GM19025 (cell line): ENCODE measurements around the gene CREB1.

Source experiments
- ATAC-seq: cut with Tn5 transposase; IDR thresholded peaks from one replicate; pipeline ENCODE4 v1.9.1; 2021; ENCODE audit warnings: mild to moderate bottlenecking, low read depth, moderate library complexity; ENCODE audit not compliant: unreplicated experiment

Gene CREB1

DNA sequence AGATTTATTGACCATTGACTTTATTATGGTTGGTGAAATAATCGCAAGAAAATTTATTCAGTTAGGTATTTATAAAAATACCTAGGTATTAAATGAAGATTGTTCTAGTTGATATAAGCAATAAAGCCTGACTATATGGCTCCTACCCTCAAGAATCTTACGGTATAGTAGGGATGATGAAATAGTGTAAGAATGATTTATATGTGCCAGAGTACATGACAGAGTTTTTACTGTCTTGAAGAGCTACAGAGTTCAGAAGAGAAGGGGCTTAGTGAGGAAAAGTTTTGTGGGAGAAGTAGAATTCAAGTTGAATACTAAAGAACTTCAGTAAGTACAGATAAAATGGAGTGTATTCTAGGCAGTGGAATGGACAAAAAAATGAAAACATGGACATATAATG lies 9.7 kb downstream of the CREB1 start:
- ATAC-seq: no peak

DNA sequence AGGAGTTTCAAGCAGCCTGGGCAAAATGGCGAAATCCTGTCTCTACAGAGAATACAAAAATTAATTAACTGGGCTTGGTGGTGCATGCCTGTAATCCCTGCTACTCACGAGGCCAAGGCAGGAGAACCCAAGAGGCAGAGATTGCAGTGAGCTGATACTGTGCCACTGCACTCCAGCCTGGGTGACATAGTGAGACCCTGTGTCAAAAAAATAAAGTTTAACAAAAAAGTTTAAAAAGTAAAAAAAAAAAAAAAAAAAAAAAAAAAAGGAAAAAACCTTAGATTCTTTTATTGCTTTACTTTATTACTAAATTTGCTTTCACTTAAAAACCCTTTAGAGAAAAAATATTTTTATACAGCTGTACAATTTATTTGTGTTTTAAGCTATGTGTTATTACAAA lies 10.7 kb downstream of the CREB1 start:
- ATAC-seq: no peak

DNA sequence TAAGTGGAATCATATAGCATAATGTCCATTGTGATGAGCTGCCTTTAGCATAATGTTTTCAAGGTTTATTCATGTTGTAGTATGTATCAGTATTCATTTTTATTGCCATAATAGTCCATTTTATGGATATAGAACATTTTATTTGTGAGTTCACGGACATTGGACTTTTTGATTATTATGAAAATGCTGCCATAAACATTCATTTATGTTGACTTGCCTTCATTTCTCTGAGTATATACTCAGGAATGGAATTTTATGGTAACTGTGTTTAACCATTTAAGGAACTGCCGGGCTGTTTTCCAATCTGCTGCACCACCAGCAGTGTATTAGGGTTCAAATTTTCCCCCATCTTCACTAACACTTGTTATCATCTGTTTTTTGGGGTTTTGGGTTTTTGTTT lies 12.2 kb downstream of the CREB1 start:
- no peak for ATAC-seq

DNA sequence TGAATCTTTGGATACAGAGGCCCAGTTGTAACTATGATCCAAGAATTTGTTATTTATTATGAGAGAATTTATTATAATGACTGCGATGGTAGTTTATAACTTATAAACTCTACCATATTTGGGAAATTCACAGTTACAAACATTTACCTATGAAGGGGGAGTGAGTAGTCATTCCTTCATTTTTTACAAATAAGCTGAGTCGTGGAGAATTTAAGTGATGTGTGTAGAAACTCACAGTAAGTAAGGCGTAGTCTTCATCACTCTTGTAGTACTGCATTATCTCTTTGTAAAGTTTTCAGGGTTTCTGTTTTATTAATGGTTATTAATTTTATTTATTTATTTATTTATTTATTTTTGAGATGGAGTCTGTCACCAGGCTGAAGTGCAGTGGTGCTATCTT lies 13.5 kb downstream of the CREB1 start:
- ATAC-seq: no peak

DNA sequence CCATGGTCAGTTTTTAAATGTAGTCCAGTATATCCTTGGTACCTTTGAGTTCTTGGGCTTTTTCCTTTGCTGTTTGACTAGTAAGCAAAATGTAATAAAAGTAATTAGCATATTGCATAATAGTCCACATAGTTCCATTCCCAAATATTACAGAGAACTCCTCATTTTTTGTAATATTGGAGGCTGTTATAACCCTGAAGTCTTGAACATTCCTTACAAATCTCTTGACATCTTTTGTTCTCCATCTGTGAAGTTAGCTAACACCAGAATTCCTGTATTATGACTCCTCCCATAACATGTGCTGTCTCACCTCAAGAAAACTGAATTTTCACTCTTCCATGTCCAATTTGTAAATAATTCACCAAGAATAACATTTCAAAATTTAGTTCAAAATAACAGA lies 17.1 kb downstream of the CREB1 start:
- no peak for ATAC-seq

DNA sequence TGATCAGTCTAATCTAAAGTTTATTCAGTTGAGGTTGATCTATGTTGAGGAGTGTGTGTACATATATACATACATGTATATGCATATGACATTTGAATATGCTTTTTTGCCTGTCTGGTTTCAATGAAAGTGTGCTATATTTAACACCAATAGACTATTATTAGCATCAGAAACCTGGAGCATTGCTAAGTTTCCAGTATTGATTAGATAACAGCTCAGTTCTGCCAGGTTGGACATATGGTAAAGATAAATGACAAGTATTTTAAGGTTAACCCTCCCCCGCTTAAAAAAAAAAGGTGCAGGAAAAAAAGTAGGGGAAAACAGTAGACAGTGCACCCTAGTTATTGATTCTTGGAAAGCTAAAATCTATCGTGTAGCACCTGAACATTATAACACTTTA lies 19.4 kb downstream of the CREB1 start:
- no peak for ATAC-seq

DNA sequence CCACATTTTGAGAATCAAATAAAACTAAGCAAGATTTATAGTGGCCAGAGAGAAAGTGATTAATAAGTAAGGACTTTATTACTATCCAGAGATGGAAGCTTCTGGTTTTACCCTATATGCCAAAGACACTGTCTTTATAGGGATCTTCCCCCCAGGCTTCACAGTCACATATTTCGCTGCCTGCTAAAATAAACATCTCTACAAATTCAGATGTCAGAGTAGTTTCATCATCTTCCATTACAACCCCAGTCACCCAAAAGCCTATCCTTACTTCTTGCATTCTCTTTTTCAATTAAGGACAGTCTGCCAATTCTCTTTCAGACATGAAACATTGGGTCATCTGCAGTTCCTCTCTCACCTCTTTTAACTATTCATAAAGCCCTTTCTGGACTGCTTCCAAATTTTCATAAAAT lies 28.3 kb downstream of the CREB1 start:
- no peak for ATAC-seq

DNA sequence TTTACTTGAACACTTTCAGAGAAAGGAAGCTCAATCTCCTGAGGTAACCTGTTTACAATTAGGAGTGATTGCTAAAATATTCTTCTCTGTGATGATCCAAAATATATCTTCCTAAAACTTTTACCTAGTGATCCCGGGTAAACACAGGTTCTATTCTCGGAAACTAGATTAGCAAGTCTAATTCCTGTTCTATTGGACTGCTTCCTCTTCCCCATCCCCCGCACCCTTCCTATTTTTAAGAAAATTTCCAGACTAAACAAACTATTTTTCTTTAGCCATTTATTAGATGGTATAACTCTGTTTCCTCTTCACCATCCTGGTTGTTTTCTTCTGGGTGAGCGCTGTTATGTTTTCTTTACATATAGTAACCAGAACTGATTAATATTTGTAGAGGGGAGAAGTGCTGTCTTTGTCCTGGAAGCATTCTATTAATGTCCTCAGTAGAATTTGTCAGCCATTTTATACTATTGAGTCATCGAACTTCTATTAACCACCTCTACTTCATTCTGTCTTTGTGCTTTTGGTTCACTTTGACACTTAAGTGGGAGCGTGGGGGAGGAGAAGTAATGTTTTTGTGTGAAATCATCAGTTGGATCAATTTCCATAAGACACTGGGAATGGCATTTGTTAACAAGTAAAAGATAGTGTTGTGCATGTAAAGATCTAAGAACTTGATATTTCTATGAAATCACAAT lies 31.8 kb downstream of the CREB1 start:
- no peak for ATAC-seq

DNA sequence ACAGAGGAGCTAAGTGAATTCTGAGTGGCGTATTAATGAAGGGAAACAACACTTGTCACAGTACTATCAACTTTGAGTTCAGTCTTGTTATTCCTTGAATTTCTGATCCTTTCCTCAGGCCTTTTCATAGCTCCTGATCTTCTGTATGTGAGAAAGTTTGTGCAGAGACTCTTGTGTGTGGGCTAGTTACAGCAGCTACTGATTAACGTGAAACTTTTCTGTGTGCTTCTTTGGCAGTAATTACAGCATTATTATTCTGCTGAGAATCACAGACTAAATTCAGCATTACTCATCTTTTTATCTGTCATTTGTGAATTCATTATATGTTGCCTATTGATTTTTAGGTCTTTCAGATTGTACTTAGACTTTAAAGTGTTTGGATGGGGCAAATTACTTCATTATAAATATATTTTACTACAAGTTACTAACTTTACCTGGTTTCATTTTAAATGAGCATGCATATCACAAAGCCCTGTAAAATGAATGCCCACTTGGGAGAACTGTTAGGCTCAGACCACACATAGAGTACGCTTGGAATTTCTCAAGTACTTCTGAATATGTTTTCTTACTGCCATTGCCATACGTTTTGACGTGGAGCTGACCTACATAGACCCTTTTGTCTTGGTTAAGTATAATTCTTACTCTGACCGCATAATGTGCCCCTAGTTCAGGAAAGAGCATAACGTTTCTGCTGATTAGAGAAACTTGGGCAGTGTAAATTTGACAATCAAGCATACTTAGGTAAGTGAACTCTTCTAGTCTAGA lies 36.2 kb downstream of the CREB1 start:
- no peak for ATAC-seq

DNA sequence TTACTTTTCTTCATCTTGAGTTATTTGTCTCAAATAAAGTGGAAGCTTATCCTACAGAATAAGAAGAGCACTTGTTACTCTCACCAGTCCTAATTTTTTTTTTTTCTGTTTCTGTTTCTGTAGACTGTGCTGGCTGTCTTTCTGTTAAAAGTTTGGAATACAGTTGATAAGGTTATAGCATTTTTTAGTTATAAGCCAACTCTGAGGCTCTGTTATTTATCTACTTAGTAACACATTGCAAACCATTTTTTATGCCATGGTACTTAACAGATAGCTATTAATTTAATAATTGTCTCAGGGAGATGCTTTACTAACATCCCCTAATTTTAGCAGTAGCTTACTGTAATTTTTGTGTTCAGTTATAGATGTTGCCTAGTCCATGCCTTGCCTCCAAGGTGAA lies 37.9 kb downstream of the CREB1 start:
- no peak for ATAC-seq

DNA sequence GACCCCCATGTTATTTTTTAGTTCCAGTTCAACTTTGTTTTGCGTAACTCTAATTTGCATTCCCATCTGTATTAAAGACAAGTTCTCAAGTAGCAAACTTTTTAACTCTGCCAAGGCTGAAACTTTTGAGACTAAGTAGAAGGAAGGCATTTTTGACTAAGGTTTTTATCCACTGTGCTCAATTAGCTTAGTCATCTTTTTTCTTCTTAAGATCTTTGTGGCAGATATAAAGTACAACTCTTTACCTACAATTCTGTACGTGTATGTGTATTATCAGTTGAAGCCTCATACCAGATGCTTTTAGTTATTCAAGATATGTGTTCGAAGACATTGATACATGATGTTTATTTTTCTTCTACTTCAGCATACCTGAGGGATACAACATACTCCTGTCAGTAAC lies 41.6 kb downstream of the CREB1 start:
- no peak for ATAC-seq

DNA sequence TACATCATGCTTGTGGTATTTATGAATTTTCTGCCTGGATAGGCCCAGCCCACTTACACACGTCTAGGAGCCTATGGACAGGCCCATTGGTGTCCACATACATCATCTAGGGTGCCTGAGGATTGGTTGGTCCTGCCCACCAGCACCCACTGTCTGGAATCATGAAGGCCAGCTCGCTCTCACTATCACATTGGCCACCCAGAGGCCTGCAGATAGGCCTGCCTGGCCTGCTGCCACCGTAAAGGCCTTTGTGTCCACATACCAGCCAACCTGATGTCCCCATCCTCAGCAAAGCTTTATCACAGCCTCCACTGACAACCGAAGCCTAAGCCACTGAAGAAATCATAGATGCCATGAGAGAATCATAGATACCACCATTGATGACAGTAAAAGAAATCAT lies 55.2 kb downstream of the CREB1 start:
- no peak for ATAC-seq

DNA sequence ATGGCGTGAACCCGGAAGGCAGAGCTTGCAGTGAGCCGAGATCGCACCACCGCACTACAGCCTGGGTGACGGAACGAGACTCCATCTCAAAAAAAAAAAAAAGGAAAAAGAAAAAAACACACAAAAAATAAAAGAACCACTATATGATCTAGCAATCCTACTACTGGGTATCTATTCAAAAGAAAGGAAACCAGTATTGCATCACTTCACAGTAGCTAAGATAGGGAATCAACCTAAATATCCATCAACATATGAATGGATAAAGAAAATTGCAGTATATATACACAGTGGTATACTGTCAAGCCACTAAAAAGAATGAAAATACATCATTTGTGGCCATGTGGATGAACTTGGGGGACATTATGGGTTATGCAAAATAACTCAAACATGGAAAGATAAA lies 57.5 kb downstream of the CREB1 start:
- no peak for ATAC-seq

DNA sequence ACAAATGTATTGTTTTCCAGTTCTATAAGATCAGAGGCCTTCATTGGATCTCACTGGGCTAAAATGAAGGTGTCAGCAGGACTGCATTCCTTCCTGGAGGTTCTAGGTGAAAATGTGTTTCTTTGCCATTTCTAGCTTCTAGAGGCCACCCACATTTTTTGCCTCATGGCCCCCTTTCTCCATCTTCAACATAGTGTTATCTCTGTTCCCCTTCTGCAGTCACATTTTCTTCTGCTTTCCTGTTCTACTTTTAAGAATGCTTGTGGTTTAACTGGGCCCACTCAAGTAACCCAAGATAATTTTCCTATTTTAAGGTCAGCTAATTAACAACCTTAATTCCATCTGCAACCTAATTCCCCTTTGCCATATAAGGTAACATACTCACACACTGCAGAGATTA lies 59.4 kb downstream of the CREB1 start:
- ATAC-seq: no peak

DNA sequence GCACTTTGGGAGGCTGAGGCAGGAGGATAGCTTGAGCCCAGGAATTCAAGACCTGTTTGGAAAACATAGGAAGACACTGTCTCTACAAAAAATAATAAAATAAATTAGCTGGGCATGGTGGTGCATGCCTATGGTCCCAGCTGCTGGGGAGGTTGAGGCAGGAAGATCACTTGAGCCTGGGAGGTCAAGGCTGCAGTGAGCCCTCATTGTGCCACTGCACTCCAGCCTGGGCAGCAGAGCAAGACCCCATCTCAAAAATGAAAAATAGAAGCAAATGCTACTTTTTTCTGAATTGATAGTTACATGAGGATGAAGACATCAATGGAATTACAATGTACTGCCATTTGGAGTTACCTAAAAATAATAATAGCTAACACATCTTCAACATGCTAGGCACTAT lies 63.5 kb downstream of the CREB1 start:
- ATAC-seq: no peak

DNA sequence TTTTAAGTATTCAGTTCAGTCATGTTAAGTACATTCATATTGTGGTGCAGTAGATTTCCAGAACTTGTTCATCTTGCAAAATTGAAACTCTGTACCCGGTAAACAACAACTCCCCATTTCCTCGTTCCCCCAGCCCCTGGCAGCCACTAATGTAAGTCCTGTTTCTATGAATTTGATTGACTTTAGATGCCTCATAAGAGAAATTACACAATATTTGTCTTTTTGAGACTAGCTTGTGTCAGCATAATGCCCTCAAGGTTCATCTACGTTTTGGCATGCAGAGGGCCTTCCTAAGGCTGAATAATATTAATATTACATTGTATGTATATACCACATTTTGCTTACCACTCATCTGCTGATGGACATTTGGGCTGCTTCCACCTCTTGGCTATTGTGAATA lies 64.5 kb downstream of the CREB1 start:
- no peak for ATAC-seq

DNA sequence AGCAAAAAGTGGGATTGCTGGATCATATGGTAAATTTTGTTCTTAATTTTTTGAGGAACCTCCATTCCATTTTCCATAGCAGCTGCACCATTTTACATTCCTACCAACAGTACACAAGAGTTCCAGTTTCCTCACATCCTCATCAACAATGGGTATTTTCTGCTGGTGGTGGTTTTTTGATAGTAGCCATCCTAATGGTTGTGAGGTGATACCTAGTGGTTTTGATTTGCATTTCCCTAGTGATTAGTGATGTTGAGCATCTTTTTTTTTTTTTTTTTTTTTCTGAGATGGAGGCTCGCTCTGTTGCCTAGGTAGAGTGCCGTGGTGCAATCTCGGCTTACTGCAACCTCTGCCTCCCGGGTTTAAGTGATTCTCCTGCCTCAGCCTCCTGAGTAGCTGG lies 65.0 kb downstream of the CREB1 start:
- no peak for ATAC-seq

DNA sequence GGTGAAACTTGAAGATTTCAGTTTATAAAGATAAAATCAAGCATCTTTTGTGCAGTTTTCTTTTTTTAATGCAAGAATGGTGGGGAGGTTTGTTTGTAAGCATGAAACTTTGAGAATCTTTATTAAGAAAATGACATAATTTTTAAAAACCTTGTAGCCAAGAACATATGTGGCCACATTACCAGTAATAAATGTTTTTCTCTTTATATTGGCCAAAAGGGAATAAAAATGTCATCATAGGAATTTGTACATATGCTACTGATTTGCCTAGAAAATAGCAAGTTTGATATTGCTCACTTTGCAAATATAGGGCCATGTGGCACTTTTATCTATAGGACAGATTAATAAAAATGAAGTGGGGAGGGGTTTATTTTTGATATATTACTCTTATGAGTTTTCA lies 69.9 kb downstream of the CREB1 start:
- no peak for ATAC-seq

DNA sequence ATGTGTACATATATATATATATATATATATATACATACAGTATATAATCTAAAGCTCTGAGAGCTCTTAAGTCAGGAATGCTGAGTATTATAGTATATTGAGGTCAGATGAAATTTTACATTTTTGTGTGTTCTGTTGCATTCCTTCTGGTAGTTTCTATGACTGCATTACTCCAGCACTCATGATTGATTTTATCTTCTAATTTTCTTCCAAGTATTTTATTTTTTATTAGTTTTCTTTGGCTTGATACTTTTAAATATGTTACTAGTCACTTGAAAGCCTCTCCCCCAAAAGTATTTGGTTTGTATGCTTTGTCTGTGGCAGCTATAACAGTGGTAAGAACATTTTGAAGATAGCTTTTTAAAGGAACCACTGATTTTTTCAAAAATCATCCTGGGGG lies 70.5 kb downstream of the CREB1 start:
- ATAC-seq: no peak

DNA sequence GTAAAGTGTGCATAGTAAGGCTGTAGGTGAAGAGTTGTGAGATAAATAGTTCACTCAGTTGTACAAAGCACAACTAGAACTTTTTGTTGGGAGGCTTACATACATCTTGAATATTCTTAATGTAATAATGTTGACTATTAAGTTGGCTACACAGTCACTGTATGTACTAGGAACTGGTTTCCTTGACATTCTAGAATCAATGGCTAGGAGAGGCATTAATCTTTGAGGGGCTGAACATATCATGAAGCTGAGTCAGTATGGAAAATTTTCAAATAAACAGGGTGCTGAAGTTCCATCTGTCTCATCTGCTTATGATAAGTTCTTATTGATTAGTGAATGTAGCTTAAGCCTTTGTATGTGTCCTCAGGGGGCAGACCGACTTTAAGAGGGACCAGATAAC lies 72.0 kb downstream of the CREB1 start:
- no peak for ATAC-seq

DNA sequence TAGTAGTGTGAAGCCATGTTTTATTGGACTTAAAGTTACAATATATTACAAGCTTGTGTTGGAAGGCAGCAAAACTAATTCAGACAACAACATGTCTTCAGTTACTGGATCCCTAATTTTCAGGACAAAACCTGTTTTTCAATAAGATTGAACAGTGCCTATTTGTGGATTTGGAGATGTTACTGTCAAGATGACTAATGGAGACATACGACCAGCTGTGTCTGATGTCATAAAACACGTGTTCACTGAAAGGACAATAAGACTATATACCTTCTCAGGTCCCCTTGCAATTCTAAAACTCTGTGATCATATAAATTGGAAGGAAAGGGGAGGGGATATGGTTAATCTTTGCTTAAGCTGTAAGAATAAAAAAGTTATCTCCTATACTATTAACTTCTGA lies 73.7 kb downstream of the CREB1 start:
- ATAC-seq: no peak

DNA sequence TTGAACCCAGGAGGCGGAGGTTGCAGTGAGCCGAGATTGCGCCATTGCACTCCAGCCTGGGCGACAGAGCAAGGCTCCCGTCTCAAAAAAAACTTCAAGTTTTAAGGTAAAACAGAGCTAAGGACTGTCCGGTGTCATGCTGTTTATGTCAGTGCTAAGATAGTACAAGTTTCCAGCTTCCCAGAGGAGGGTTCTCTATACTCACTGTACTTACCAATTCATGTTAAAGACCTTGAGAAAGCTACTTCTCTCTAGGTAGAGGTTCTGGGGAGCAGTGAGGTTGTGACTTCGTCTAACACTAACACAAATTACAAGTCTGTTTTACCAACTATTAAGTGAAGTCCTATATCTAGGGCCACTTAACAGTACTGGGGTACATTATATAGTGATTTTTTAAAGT lies 76.6 kb downstream of the CREB1 start:
- ATAC-seq: no peak
